SK-N-SH treated with all-trans-retinoic acid at 6 μM for 48 hours (cell line): ENCODE measurements around the gene C19orf53.
A peak's percentile ranks its signal among the peaks of the same experiment; 100 is the strongest.

Experiments
- ATAC-seq: fragments of 200-7000 bp; cut with Tn5 transposase; 3 replicates; pipeline ENCODE4 v1.9.1; 2020; ENCODE audit warnings: mild to moderate bottlenecking, moderate library complexity
- ARNTL ChIP-seq: fragments of 450-650 bp; formaldehyde crosslinking; IDR thresholded peaks from 2 replicates; pipeline ENCODE4 v1.5.0; 2020; ENCODE audit warnings: low read depth, mild to moderate bottlenecking, moderate library complexity, borderline replicate concordance
- BACH2 ChIP-seq: fragments of 250-450 bp; sonication (Bioruptor Pico); IDR thresholded peaks from 2 replicates; pipeline ENCODE4 v1.9.0; 2021; ENCODE audit warnings: mild to moderate bottlenecking, borderline replicate concordance
- CSDC2 ChIP-seq: fragments of 250-450 bp; sonication (Bioruptor Pico); IDR thresholded peaks from 2 replicates; pipeline ENCODE4 v1.5.0; 2020; ENCODE audit warnings: mild to moderate bottlenecking, moderate library complexity
- ESRRG ChIP-seq: fragments of 250-450 bp; sonication (Bioruptor Pico); IDR thresholded peaks from 2 replicates; pipeline ENCODE4 v1.6.1; 2021; ENCODE audit warnings: mild to moderate bottlenecking
- GLIS3 ChIP-seq: fragments of 250-450 bp; sonication (Bioruptor Pico); IDR thresholded peaks from 2 replicates; pipeline ENCODE4 v1.5.0; 2020; ENCODE audit warnings: mild to moderate bottlenecking, moderate library complexity
- OSR1 ChIP-seq: fragments of 250-450 bp; sonication (Bioruptor Pico); IDR thresholded peaks from 2 replicates; pipeline ENCODE4 v1.8.0; 2022; ENCODE audit warnings: moderate library complexity, mild to moderate bottlenecking, inconsistent platforms
- PPARA ChIP-seq: fragments of 250-450 bp; sonication (Bioruptor Pico); IDR thresholded peaks from 2 replicates; pipeline ENCODE4 v1.5.0; 2020; ENCODE audit warnings: mild to moderate bottlenecking, borderline replicate concordance
- RARB ChIP-seq: fragments of 250-450 bp; sonication (Bioruptor Pico); IDR thresholded peaks from 2 replicates; pipeline ENCODE4 v1.8.0; 2021; ENCODE audit warnings: mild to moderate bottlenecking, moderate library complexity
- SNAI2 ChIP-seq: fragments of 250-450 bp; sonication (Bioruptor Pico); IDR thresholded peaks from 2 replicates; pipeline ENCODE4 v1.5.0; 2020; ENCODE audit warnings: mild to moderate bottlenecking, moderate library complexity
- TCF4 ChIP-seq: fragments of 250-450 bp; sonication (Bioruptor Pico); IDR thresholded peaks from 2 replicates; pipeline ENCODE4 v1.8.0; 2021; ENCODE audit warnings: mild to moderate bottlenecking, moderate library complexity, borderline replicate concordance
- TOX ChIP-seq: fragments of 250-450 bp; sonication (Bioruptor Pico); IDR thresholded peaks from 2 replicates; pipeline ENCODE4 v1.8.0; 2021; ENCODE audit warnings: mild to moderate bottlenecking, moderate library complexity, borderline replicate concordance
- ZC3H10 ChIP-seq: fragments of 250-450 bp; sonication (Bioruptor Pico); IDR thresholded peaks from 2 replicates; pipeline ENCODE4 v1.5.1; 2021; ENCODE audit warnings: mild to moderate bottlenecking, moderate library complexity
- ZFP30 ChIP-seq: fragments of 450-650 bp; formaldehyde crosslinking; IDR thresholded peaks from 2 replicates; pipeline ENCODE4 v1.5.0; 2022; ENCODE audit warnings: mild to moderate bottlenecking, moderate library complexity
- ZNF565 ChIP-seq: fragments of 450-650 bp; formaldehyde crosslinking; conservative IDR thresholded peaks from 2 replicates; pipeline ENCODE4 v1.5.0; 2020; ENCODE audit warnings: low read depth, mild to moderate bottlenecking, moderate library complexity
- ZNF70 ChIP-seq: fragments of 450-650 bp; formaldehyde crosslinking; IDR thresholded peaks from 2 replicates; pipeline ENCODE4 v1.5.0; 2020; ENCODE audit warnings: mild to moderate bottlenecking, moderate library complexity
- ZNF8 ChIP-seq: fragments of 450-650 bp; formaldehyde crosslinking; IDR thresholded peaks from 2 replicates; pipeline ENCODE4 v1.5.0; 2020; ENCODE audit warnings: mild to moderate bottlenecking, moderate library complexity
- TF ChIP-seq, protein P1 (sequence below): fragments of 250-450 bp; sonication (Bioruptor Pico); IDR thresholded peaks from 2 replicates; pipeline ENCODE4 v1.5.0; 2020; ENCODE audit warnings: mild to moderate bottlenecking, moderate library complexity
- TF ChIP-seq, protein P2 (sequence below): fragments of 250-450 bp; sonication (Bioruptor Pico); IDR thresholded peaks from 2 replicates; pipeline ENCODE4 v1.5.1; 2020; ENCODE audit warnings: low read depth, mild to moderate bottlenecking, moderate library complexity
- TF ChIP-seq, protein P3 (sequence below): fragments of 250-450 bp; sonication (Bioruptor Pico); IDR thresholded peaks from 2 replicates; pipeline ENCODE4 v1.8.0; 2020; ENCODE audit warnings: mild to moderate bottlenecking, moderate library complexity, borderline replicate concordance
- TF ChIP-seq, protein P4 (sequence below): fragments of 250-450 bp; sonication (Bioruptor Pico); IDR thresholded peaks from 2 replicates; pipeline ENCODE4 v1.5.1; 2021; ENCODE audit warnings: mild to moderate bottlenecking, moderate library complexity
- TF ChIP-seq, protein P5 (sequence below): fragments of 250-450 bp; sonication (Bioruptor Pico); IDR thresholded peaks from 2 replicates; pipeline ENCODE4 v1.8.0; 2021; ENCODE audit warnings: low read depth, mild to moderate bottlenecking, moderate library complexity, borderline replicate concordance

Gene C19orf53

DNA sequence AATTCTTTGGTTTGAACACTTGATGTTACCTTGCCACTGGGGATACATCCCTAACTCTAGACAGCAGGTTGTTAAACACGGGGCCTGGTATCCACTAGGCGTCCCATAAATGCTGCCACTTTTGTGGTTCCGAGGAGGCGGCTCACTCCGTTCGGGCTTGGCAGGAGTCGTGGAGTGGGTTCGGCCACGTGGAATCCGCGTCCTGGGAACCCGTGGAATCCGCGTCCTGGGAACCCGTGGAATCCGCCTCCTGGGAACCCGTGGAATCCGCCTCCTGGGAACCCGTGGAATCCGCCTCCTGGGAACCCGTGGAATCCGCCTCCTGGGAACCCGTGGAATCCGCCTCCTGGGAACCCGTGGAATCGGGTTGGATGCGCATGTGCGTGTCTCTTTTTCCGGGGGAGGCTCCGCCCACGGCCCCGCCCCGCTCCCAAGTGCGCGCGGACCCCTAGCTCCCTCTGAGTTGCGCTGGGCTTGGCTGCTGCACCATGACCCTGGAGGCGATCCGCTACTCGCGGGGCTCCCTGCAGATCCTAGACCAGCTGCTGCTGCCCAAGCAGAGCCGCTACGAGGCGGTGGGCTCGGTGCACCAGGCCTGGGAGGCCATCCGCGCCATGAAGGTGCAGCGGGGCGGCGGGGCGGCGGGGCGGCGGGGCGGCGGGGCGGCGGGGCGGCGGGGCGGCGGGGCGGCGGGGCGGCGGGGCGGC, 10.0 kb upstream of the C19orf53 start, which contains the start of gene MRI1:
Gene MRI1 (plus strand): TSS at position 422 of the 707 bp plus-strand sequence. CDS start 67 bp downstream, at position 489.
- TF ChIP-seq ZNF70 (0 out of 2 replicates have a peak, but pooled peaks have one; percentile 22), ESRRG (CRISPR knock-in tag) (no peak), ZC3H10 (CRISPR knock-in tag) (no peak)
- ATAC-seq, result peak; percentile 86

DNA sequence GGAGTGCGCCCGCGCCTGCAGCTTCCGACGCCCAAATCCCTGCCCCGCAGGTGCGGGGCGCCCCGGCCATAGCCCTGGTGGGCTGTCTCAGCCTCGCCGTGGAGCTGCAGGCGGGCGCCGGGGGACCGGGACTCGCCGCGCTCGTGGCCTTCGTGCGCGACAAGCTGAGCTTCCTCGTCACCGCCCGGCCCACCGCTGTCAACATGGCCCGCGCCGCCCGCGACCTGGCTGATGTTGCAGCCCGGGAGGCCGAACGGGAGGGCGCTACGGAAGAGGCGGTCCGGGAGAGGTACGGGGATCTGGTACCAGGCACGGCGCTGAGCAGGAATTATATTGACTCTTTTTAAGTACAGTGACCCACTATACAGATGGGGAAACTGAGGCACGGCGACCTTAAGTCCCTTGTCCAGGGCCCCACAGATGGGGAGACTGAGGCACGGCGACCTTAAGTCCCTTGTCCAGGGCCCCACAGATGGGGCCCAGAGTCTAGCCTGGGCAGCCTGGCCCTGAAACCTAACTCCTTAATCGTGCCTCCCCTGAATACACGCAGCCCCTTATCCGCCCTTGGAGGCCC, 9.3 kb upstream of the C19orf53 start:
- ATAC-seq, result peak; percentile 43
- no peak for TF ChIP-seq OSR1 (CRISPR knock-in tag)
- no peak for TF ChIP-seq TOX (CRISPR knock-in tag)
- no peak for TF ChIP-seq TCF4 (CRISPR knock-in tag)
- no peak for TF ChIP-seq ARNTL (CRISPR knock-in tag)
- TF ChIP-seq, protein P1, sequence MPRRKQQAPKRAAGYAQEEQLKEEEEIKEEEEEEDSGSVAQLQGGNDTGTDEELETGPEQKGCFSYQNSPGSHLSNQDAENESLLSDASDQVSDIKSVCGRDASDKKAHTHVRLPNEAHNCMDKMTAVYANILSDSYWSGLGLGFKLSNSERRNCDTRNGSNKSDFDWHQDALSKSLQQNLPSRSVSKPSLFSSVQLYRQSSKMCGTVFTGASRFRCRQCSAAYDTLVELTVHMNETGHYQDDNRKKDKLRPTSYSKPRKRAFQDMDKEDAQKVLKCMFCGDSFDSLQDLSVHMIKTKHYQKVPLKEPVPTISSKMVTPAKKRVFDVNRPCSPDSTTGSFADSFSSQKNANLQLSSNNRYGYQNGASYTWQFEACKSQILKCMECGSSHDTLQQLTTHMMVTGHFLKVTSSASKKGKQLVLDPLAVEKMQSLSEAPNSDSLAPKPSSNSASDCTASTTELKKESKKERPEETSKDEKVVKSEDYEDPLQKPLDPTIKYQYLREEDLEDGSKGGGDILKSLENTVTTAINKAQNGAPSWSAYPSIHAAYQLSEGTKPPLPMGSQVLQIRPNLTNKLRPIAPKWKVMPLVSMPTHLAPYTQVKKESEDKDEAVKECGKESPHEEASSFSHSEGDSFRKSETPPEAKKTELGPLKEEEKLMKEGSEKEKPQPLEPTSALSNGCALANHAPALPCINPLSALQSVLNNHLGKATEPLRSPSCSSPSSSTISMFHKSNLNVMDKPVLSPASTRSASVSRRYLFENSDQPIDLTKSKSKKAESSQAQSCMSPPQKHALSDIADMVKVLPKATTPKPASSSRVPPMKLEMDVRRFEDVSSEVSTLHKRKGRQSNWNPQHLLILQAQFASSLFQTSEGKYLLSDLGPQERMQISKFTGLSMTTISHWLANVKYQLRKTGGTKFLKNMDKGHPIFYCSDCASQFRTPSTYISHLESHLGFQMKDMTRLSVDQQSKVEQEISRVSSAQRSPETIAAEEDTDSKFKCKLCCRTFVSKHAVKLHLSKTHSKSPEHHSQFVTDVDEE (CRISPR knock-in tag), result no peak
- no peak for TF ChIP-seq ZNF70
- no peak for TF ChIP-seq ZNF8
- no peak for TF ChIP-seq CSDC2 (CRISPR knock-in tag)
- TF ChIP-seq, protein P2, sequence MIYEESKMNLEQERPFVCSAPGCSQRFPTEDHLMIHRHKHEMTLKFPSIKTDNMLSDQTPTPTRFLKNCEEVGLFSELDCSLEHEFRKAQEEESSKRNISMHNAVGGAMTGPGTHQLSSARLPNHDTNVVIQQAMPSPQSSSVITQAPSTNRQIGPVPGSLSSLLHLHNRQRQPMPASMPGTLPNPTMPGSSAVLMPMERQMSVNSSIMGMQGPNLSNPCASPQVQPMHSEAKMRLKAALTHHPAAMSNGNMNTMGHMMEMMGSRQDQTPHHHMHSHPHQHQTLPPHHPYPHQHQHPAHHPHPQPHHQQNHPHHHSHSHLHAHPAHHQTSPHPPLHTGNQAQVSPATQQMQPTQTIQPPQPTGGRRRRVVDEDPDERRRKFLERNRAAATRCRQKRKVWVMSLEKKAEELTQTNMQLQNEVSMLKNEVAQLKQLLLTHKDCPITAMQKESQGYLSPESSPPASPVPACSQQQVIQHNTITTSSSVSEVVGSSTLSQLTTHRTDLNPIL (CRISPR knock-in tag), result no peak
- TF ChIP-seq SNAI2 (CRISPR knock-in tag), result no peak
- TF ChIP-seq BACH2, result no peak
- TF ChIP-seq RARB (CRISPR knock-in tag), result no peak
- TF ChIP-seq, protein P3, sequence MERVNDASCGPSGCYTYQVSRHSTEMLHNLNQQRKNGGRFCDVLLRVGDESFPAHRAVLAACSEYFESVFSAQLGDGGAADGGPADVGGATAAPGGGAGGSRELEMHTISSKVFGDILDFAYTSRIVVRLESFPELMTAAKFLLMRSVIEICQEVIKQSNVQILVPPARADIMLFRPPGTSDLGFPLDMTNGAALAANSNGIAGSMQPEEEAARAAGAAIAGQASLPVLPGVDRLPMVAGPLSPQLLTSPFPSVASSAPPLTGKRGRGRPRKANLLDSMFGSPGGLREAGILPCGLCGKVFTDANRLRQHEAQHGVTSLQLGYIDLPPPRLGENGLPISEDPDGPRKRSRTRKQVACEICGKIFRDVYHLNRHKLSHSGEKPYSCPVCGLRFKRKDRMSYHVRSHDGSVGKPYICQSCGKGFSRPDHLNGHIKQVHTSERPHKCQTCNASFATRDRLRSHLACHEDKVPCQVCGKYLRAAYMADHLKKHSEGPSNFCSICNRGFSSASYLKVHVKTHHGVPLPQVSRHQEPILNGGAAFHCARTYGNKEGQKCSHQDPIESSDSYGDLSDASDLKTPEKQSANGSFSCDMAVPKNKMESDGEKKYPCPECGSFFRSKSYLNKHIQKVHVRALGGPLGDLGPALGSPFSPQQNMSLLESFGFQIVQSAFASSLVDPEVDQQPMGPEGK (CRISPR knock-in tag), result no peak
- no peak for TF ChIP-seq ZC3H10 (CRISPR knock-in tag)
- TF ChIP-seq, protein P4, sequence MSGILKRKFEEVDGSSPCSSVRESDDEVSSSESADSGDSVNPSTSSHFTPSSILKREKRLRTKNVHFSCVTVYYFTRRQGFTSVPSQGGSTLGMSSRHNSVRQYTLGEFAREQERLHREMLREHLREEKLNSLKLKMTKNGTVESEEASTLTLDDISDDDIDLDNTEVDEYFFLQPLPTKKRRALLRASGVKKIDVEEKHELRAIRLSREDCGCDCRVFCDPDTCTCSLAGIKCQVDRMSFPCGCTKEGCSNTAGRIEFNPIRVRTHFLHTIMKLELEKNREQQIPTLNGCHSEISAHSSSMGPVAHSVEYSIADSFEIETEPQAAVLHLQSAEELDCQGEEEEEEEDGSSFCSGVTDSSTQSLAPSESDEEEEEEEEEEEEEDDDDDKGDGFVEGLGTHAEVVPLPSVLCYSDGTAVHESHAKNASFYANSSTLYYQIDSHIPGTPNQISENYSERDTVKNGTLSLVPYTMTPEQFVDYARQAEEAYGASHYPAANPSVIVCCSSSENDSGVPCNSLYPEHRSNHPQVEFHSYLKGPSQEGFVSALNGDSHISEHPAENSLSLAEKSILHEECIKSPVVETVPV (CRISPR knock-in tag), result no peak
- TF ChIP-seq ZFP30 (CRISPR knock-in tag), result no peak
- TF ChIP-seq GLIS3 (CRISPR knock-in tag), result no peak
- no peak for TF ChIP-seq PPARA (CRISPR knock-in tag)

DNA sequence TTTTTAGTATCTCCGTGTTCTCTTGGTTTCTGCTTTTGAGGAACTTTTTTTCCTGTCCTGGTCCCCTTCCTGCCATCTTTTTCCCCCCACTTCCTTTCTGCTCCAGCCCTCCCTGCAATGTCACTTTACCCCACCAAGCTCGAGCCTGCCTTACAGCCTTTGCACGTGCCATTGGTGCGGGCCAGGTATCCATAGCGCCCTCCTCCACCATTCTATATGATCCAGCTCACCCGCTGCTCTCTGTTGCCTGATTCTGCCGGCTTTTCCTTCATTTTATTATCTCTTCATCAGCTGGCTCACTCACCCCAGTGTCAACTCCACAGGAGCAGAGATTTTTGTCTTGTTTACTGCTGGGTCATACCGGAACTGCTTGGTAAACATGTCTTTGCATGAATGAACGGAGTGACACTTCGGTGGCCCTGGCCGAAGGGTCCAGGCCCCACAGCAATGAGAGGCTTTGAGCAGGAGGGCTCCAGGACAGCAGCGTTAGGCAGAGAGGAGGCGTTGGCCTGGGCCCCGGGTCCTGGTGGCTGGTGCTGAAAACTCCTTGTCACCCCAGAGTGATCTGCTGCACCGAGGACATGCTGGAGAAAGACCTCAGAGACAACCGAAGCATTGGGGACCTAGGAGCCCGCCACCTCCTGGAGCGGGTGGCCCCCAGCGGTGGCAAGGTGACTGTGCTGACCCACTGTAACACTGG, 8.7 kb upstream of the C19orf53 start:
- ATAC-seq, result peak; percentile 23
- TF ChIP-seq GLIS3 (CRISPR knock-in tag) (no peak), ZFP30 (CRISPR knock-in tag) (no peak), TOX (CRISPR knock-in tag) (no peak), PPARA (CRISPR knock-in tag) (no peak), ZNF8 (no peak), OSR1 (CRISPR knock-in tag) (no peak), ZNF565 (no peak), CSDC2 (CRISPR knock-in tag) (no peak)
- TF ChIP-seq, protein P5, sequence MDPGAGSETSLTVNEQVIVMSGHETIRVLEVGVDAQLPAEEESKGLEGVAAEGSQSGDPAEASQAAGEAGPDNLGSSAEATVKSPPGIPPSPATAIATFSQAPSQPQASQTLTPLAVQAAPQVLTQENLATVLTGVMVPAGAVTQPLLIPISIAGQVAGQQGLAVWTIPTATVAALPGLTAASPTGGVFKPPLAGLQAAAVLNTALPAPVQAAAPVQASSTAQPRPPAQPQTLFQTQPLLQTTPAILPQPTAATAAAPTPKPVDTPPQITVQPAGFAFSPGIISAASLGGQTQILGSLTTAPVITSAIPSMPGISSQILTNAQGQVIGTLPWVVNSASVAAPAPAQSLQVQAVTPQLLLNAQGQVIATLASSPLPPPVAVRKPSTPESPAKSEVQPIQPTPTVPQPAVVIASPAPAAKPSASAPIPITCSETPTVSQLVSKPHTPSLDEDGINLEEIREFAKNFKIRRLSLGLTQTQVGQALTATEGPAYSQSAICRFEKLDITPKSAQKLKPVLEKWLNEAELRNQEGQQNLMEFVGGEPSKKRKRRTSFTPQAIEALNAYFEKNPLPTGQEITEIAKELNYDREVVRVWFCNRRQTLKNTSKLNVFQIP (CRISPR knock-in tag), result no peak
- TF ChIP-seq, protein P1 (CRISPR knock-in tag), result no peak
